Activated naive CD4-positive, alpha-beta T cell treated with anti-CD3 and anti-CD28 coated beads, Interleukin-2, amount 10 ng/mL, durations not matched to agents 7 days and 5 days (primary cell): ENCODE results near the gene SLC24A3.

Source experiments
- CTCF ChIA-PET: fragments of 350-600 bp; sonication (Branson Sonifier 250); formaldehyde crosslinking; loops from one replicate; lab custom pipeline; 2021; ENCODE audit warnings: antibody characterized with exemption; lab: Charles Lee
- DNase-seq: peaks from one replicate; pipeline ENCODE4 v3.0.0-alpha.2; 2020
- H3K27ac Mint-ChIP-seq: one replicate; pipeline ENCODE4 v1.8.0; 2021; ENCODE audit warnings: mild to moderate bottlenecking, moderate library complexity, mixed read lengths
- H3K27me3 Mint-ChIP-seq: one replicate; pipeline ENCODE4 v1.8.0; 2021; ENCODE audit warnings: mild to moderate bottlenecking, mixed read lengths
- H3K36me3 Mint-ChIP-seq: one replicate; pipeline ENCODE4 v1.8.0; 2021; ENCODE audit warnings: mixed read lengths
- H3K4me1 Mint-ChIP-seq: one replicate; pipeline ENCODE4 v1.8.0; 2021; ENCODE audit warnings: mixed read lengths
- H3K4me3 Mint-ChIP-seq: one replicate; pipeline ENCODE4 v1.8.0; 2021; ENCODE audit warnings: mild to moderate bottlenecking, moderate library complexity, mixed read lengths
- H3K9me3 Mint-ChIP-seq: one replicate; pipeline ENCODE4 v1.8.0; 2021; ENCODE audit warnings: mixed read lengths

SLC24A3 gene

DNA sequence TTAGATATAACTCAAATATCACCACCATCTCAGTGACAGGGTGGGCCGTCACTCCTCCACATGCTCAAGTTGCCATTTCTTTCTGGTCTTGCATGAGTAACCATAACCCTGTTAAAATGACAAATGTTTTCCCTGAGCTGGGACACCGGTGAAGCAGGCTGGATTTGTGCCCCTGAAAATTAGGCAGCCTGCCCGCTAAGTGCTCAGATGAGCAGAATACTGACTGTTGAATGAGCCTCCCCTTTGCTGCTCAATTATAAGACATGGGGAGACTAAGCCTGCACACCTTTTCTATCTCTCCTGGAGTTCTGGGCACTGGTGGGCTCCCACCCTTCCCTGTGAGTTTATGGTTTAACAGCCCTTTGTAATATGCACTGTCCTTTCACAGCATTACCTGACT lies 161.8 kb downstream of the SLC24A3 start:
- DNase-seq = no peak
- H3K4me1 Mint-ChIP-seq = no peaks in the 10 kb centered on the region
- no peak overlapping the region for H3K4me3 Mint-ChIP-seq
- H3K9me3 Mint-ChIP-seq = peaks cover 6% of the 10 kb centered on the region
- no peaks in the 10 kb centered on the region for H3K36me3 Mint-ChIP-seq
- no peak overlapping the region for H3K27ac Mint-ChIP-seq
- H3K27me3 Mint-ChIP-seq = peaks cover 4% of the 10 kb centered on the region
- CTCF ChIA-PET = no interaction called here

DNA sequence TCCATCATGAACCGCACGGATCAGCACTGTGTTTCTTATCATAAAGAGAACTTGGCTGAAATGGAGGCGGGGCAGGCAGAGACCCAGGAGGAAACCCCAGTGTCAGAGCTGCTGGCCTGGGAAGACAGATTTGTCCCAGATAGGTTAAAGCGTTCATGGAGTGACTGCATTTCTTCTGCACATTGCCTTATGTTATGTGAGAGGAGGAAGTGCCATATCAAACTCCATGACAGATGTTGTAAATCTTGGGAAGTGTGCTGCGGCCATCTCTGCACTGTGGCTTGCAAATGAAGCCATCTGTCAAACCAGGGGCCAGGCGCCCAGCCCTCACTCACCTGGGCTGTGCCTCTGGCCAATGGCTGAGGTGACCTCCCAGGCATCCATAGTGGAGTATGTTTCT lies 163.0 kb downstream of the SLC24A3 start:
- Mint-ChIP-seq H3K27me3 (peaks cover 7% of the 10 kb centered on the region), H3K4me1 (no peaks in the 10 kb centered on the region), H3K4me3 (no peak overlapping the region), H3K36me3 (no peaks in the 10 kb centered on the region), H3K27ac (no peak overlapping the region), H3K9me3 (peaks cover 4% of the 10 kb centered on the region)
- CTCF ChIA-PET = no interaction called here
- DNase-seq = no peak

DNA sequence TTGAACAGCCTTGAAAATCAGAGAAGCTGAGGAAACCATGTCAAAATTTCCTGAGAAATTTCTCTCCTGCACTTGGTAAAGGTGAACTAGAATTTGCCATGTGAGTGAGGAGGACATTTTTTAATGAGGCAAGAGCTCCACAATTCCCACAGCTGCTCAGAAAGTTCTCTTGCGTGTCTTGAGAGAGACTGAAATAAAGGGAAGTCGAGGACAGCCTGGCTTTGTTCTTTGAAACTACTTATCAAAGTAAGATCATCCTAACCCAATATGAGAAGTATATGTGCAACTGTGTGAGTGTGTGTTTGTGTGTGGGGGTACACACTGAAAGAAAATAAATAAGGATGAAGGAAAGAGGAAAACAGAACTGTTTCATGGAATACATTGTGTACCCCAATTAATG lies 163.4 kb downstream of the SLC24A3 start:
- DNase-seq = no peak
- H3K9me3 Mint-ChIP-seq = peaks cover 4% of the 10 kb centered on the region
- H3K4me3 Mint-ChIP-seq = no peak overlapping the region
- H3K27me3 Mint-ChIP-seq = peaks cover 6% of the 10 kb centered on the region
- H3K36me3 Mint-ChIP-seq = no peaks in the 10 kb centered on the region
- CTCF ChIA-PET = no interaction called here
- no peaks in the 10 kb centered on the region for H3K4me1 Mint-ChIP-seq
- H3K27ac Mint-ChIP-seq = no peak overlapping the region

DNA sequence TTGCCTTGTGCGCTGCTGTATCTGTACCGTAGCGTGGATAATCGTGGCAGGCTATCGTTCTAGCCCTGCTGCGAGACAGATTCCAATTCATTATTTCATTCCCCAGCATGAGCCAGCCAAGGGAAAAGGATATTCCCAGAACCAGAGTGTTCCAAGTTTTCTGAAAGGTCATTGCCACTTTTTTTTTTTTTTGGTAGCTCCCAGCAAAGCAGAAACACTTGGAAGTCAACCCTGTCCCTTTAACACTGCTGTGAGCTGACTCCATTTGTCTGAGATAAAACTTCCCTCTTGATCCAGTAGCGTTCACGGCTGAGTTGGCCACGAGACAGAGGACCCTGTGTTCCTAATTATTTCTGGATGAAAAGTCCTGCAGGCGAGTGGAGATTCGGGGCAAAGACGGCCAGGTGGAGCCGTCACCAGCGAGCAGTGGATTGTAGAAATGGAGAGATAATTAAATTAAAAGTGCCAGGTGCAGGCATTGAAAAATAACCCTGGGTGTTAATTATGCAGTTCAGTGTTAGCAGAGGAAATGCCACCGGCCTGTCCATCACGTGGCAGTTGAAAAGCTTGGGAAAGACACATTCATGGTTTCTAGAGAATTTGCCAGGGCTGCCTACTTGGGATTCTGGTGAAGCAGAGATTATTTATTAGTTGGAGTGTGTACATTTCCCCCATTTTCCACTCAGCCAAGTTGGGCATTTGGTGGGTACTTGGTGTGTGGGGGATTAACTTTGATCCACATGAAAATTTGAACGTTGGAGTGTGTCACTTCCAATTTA lies 164.2 kb downstream of the SLC24A3 start:
- Mint-ChIP-seq H3K4me1 (no peaks in the 10 kb centered on the region), H3K9me3 (peaks cover 4% of the 10 kb centered on the region), H3K27me3 (peaks cover 3% of the 10 kb centered on the region), H3K4me3 (no peak overlapping the region), H3K27ac (no peak overlapping the region), H3K36me3 (no peaks in the 10 kb centered on the region)
- no peak for DNase-seq
- CTCF ChIA-PET = no interaction called here

DNA sequence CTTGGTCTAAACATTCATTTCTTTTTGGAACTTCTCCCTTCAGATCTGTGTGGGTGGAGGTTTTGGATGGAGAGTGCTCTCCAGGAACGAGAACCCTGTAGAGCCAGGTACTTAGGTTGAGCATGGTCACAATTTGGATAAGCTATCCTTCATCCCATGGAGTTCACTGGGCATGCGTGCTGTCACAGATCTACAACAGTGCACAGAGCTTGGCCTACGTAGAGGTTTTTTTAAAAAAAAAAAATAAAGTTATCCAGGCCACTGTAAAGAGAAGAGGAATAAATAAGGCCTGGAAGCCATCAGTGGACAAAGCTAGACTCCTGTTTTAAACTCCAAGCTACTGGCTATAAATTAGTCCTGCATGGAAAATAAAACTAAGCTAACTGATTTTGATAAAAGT lies 165.6 kb downstream of the SLC24A3 start:
- Mint-ChIP-seq H3K9me3 (no peaks in the 10 kb centered on the region), H3K27me3 (peaks cover 3% of the 10 kb centered on the region), H3K27ac (no peak overlapping the region), H3K36me3 (no peaks in the 10 kb centered on the region), H3K4me1 (no peaks in the 10 kb centered on the region), H3K4me3 (no peak overlapping the region)
- CTCF ChIA-PET = no interaction called here
- no peak for DNase-seq

DNA sequence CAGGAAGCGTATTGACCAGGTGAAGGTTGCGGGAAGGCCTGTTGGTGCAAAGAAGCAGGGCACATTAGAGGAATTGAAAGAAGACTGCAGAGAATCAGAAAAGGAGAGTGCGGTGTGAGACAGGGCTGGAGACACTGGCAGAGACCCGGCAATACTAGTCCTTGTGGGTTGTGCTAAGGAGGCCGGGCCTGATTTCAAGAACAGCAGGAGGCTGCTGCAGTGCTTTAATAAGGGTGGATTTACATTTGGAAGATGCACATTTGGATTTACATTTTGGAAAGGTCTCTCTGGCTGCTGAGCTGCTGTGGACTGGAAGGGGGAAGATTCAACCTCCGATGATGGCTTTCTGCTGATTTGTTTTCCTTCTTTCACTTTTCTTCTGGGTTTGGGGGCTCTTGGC lies 167.8 kb downstream of the SLC24A3 start:
- CTCF ChIA-PET = no interaction called here
- no peak overlapping the region for H3K27ac Mint-ChIP-seq

DNA sequence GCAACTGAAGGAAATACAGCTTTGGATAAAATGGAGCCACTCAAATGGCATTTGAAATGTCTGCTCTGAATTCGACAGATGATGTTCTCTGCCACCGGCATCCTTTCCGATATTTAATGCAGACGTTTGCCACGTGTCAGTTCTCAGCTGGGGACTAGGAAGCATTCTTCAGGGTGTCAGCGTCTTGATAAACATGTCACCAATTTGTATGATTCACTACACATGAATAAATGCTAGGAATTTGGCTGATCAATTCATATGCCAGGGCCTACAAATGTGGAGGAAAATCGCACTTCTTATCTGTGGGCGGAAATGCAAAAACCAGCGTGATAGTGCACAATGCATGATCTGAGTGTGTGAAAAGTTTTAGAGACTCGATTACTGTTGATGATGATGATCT lies 169.5 kb downstream of the SLC24A3 start:
- CTCF ChIA-PET = no interaction called here
- Mint-ChIP-seq H3K4me3 (no peak overlapping the region), H3K27ac (no peak overlapping the region), H3K27me3 (peaks cover 3% of the 10 kb centered on the region), H3K36me3 (no peaks in the 10 kb centered on the region), H3K4me1 (no peaks in the 10 kb centered on the region), H3K9me3 (no peaks in the 10 kb centered on the region)
- no peak for DNase-seq

More for the DNA sequence above, 167.8 kb downstream of the SLC24A3 start:
- no peaks in the 10 kb centered on the region for H3K4me1 Mint-ChIP-seq
- H3K4me3 Mint-ChIP-seq = no peak overlapping the region
- no peaks in the 10 kb centered on the region for H3K9me3 Mint-ChIP-seq
- peaks cover 3% of the 10 kb centered on the region for H3K27me3 Mint-ChIP-seq
- DNase-seq = no peak
- no peaks in the 10 kb centered on the region for H3K36me3 Mint-ChIP-seq

DNA sequence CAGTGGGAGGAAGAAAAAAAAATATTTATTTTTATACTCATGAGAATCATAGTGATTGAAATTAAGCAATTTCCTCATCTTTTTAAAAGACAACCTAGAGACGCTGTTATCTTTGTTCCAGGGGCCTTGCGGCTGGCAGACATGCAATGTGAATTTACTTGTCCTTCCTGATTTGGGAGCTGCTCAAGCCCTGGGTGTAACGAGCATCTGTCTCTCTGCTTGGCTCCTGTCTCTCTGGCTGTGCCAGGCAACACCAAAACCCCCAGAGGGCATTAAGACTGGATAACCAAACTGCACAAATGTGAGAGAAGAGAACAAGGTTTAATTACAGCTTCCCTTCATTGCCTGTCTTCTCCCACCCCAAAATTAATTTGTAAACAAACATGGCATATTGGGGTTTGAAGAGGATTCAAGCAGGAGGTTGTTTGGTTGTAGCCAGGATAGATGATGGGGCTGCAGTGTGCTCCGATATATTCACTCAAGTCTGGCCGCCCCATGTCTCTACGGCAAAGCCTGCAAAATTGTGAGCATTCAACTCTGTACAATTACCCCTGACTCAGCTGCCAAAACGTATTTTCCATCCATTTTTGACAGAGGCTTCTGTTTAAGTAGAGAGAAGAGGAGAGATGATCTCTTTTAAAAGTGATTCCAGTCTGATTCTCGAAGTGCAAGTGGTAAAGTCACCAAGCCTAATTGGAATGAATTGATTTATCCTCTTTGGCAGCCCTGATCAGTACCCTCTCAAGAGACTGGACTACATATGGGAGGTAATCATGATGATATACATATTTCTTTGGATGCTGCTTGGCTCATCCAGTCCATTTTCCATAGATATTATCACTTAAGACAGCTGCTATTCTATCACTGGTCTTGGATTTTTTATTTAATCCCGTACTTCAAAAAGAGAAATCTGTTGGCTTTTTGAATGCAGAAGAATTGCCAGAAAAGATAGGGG lies 170.2 kb downstream of the SLC24A3 start:
- Mint-ChIP-seq H3K27me3 (peaks cover 3% of the 10 kb centered on the region), H3K4me1 (no peaks in the 10 kb centered on the region), H3K9me3 (no peaks in the 10 kb centered on the region), H3K27ac (no peak overlapping the region), H3K36me3 (no peaks in the 10 kb centered on the region), H3K4me3 (no peak overlapping the region)
- no peak for DNase-seq
- CTCF ChIA-PET = no interaction called here

DNA sequence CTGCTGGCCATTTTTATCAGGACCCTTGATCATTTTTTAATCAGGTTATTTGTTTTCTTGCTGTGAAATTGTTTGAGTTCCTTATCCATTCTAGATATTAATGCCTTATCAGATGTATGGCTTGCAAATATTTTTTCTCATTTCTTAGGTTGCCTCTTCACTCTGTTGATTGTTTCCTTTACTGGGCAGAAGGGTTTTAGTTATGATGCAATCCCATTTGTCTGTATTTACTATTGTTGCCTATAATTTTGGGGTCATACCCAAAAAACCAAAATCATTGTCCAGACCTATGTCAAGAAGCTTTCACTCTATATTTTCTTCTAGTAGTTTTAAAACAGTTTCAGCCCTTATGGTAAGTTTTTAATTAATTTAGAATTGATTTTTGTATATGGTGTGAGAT lies 172.5 kb downstream of the SLC24A3 start:
- Mint-ChIP-seq H3K4me1 (no peaks in the 10 kb centered on the region), H3K36me3 (no peaks in the 10 kb centered on the region), H3K27me3 (peaks cover 2% of the 10 kb centered on the region), H3K27ac (no peak overlapping the region), H3K4me3 (no peak overlapping the region), H3K9me3 (peaks cover 2% of the 10 kb centered on the region)
- DNase-seq = no peak
- CTCF ChIA-PET = no interaction called here

DNA sequence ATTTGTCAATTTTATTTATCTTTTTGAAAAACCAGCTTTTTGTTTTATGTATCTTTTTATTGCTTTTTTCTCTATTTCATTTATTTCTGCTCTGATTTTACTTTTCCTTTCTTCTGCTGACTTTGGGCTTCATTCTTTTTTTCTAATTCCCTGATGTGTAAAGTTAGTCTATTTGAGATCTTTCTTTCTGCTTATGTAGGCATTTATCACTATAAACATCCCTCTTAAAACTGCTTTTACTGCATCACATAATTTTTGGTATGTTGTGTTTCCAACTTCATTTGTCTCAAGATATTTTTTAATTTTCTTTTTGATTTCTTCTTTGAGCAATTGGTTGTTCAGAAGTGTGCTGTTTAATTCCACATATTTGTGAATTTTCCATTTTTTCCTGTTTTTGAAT lies 174.8 kb downstream of the SLC24A3 start:
- no peak overlapping the region for H3K4me3 Mint-ChIP-seq
- CTCF ChIA-PET = no interaction called here
- H3K36me3 Mint-ChIP-seq = no peaks in the 10 kb centered on the region
- H3K9me3 Mint-ChIP-seq = peaks cover 2% of the 10 kb centered on the region
- DNase-seq = no peak
- no peak overlapping the region for H3K27ac Mint-ChIP-seq
- H3K4me1 Mint-ChIP-seq = no peaks in the 10 kb centered on the region
- no peaks in the 10 kb centered on the region for H3K27me3 Mint-ChIP-seq

DNA sequence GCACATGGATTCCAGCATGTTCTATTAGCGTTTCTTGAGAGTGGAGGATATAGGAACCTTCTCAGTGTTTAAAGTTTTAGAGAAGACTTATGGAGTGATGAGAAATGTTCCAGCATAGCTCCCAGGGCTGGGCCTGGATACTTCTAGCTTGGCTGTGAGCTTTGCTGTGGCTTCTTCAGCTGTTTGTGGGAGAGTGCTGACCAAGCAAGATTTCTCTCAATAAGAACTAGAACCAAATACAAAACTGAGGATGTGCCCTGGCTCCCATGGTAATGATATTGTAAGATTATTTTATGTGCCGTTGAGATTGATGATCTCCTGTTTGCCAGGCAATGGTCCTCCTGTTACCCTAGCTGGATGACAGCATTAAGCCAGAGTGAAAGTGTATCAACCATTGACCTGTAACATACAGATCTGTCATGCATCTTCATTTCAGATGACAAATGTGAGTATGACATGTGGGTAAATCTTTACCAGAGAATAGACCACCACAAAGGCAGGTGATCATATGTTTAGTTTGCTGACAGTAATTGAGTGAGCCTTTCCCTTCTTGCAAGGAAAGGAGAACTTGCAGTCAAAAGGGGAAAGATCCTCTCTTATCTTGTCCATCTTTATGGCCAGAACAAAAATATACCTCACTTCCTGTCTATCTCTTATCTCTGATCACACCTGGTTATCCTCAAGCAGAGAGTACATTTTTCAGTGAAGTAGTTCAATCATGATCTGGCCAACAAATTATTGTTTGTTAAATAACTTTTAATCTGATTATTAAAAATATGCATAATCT lies 180.1 kb downstream of the SLC24A3 start:
- H3K9me3 Mint-ChIP-seq = peaks cover 6% of the 10 kb centered on the region
- H3K4me1 Mint-ChIP-seq = no peaks in the 10 kb centered on the region
- H3K36me3 Mint-ChIP-seq = no peaks in the 10 kb centered on the region
- H3K27ac Mint-ChIP-seq = no peak overlapping the region
- no peaks in the 10 kb centered on the region for H3K27me3 Mint-ChIP-seq
- CTCF ChIA-PET = no interaction called here
- H3K4me3 Mint-ChIP-seq = no peak overlapping the region
- DNase-seq = no peak

DNA sequence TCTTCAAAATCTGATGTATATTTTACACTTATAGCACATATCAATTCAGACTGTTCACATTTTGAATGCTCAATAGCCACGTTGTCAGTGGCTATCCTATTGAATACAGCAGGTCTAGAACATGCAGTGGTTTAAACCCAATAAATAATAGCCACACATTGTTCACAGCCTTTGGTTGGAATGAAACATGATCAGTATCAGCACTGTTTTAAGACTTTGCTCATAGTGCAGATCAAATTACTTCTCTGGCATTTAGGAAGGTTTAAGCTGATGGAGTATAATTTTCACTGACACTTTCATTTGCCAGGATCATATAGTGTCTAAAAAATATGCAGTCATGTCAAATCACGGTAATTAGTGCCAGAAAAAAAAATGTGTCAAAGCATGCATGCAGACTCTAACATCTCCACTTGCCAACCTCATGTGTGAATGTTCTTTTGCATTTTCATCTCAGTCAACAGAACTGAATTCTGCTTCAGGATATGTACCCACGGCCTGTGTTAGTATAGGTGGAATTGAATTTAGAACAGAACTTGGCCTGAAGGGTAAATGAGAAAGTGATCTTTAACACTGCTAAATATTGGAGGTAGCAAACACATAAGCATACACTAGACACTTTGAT lies 184.1 kb downstream of the SLC24A3 start:
- CTCF ChIA-PET = no interaction called here
- Mint-ChIP-seq H3K4me3 (no peak overlapping the region), H3K36me3 (no peaks in the 10 kb centered on the region), H3K27me3 (no peaks in the 10 kb centered on the region), H3K9me3 (peaks cover 15% of the 10 kb centered on the region), H3K4me1 (no peaks in the 10 kb centered on the region), H3K27ac (no peak overlapping the region)
- no peak for DNase-seq

DNA sequence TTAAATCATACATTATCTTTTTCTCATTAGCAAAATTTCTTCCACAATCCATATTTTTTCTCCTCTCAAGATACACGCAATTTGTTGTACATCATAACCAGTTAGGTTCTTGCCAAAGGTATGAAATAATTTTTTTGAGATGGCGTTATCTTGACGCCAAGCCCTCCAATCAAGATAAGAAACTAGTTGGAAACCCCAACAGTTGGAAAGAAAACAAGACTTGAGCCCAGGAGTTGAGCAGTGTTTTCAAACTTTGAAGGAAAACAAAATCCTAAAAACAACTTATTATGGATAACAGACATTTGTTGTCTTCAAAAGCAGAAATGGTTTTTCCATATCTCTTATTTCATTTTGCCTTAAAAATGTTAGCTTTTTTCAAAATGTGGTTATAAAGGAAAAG lies 184.8 kb downstream of the SLC24A3 start:
- Mint-ChIP-seq H3K27me3 (no peaks in the 10 kb centered on the region), H3K27ac (no peak overlapping the region), H3K4me1 (no peaks in the 10 kb centered on the region), H3K9me3 (peaks cover 15% of the 10 kb centered on the region), H3K4me3 (no peak overlapping the region), H3K36me3 (no peaks in the 10 kb centered on the region)
- no peak for DNase-seq
- CTCF ChIA-PET = interaction anchor here (0.7 kb wide), 1 partner anchor 95 kb away, joined by 3 read pairs; no protein-coding TSS in a partner anchor

DNA sequence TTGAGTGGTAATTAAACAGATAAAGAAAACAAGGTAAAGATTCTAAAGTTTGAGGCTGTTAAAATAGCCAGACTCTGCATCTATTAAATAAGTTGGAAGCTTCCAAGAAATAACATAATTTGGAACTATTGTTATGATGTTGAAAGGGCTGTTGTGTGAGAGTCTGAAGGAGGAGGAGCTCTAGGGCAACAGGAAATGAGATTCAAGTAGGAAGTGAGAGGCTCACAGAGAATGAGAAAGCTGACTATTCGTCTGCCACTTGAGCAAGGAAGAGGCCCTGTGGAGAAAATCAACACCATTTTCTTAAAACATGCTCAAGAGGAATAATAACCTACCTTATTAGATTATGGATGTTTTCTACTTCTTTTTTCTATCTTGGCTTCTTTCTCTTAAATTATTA lies 185.2 kb downstream of the SLC24A3 start:
- no peak overlapping the region for H3K4me3 Mint-ChIP-seq
- CTCF ChIA-PET = interaction anchor here (0.7 kb wide), 1 partner anchor 96 kb away, joined by 3 read pairs; no protein-coding TSS in a partner anchor
- no peaks in the 10 kb centered on the region for H3K4me1 Mint-ChIP-seq
- no peaks in the 10 kb centered on the region for H3K27me3 Mint-ChIP-seq
- peaks cover 15% of the 10 kb centered on the region for H3K9me3 Mint-ChIP-seq
- H3K27ac Mint-ChIP-seq = no peak overlapping the region
- DNase-seq = no peak
- H3K36me3 Mint-ChIP-seq = no peaks in the 10 kb centered on the region
